GM21619 (cell line): ENCODE measurements around the gene CEMIP.

Source experiments
- ATAC-seq: cut with Tn5 transposase; IDR thresholded peaks from one replicate; pipeline ENCODE4 v1.9.1; 2021; ENCODE audit not compliant: unreplicated experiment

The CEMIP gene

GRCh38 chr15:80998251-80998650, 219.1 kb downstream of the CEMIP start:
- no peak for ATAC-seq

GRCh38 chr15:80999623-81000036, 220.5 kb downstream of the CEMIP start:
- peak; percentile 19 for ATAC-seq

DNA sequence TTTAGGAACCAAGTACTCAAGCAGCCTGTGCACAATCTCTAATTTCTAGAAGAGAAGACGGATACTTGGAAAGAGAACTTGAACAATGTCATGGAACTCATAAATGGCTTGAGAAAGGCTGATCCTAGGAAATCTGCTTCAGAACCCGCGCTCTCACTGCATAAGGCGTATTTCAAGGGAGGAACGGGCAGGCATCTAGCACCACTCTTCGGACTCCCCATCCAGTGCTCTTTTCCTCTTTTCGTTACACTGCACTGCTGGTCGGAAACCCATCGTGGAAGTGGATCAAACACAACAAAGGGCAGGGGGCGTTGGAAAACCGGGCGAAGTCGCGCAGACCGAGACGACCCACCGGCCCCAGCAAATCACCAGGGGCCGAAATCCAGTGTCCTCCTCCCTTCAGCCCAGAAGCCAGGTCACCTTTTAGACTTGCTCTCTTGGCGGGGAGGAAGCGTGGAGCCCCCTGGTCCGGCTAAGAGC, 221.0 kb downstream of the CEMIP start:
- ATAC-seq, result no peak

- ATAC-seq, result peak; percentile 55
Measured at GRCh38 chr15:81000624-81001151, 221.5 kb downstream of the CEMIP start, which contains the start of gene TLNRD1. Gene TLNRD1, plus strand, starts transcription at chr15:81000923. Its CDS starts 1,349 bp downstream, at chr15:81002272.
